HT-29 (cell line): ENCODE results near the gene ZHX3. TPM values are rescaled to one million over a fixed set of nuclear protein-coding genes. Genes with fewer than 3 reads are reported as not detected.
"Not testable (repeated sequence)": the region's sequence is repeated elsewhere in the genome, so short reads cannot be mapped to it uniquely, and the experiment has no call there.

Experiments
- DNase-seq: peaks from one replicate; pipeline ENCODE4 v3.0.0-alpha.2; 2015; ENCODE audit warnings: low spot score
- small RNA-seq: library from RNA; depleted of rRNA; stranded (forward); fragments of <200 nt; gene quantifications from one replicate; pipeline ENCODE3, GENCODE V24; 2014
- total RNA-seq: library from RNA; depleted of rRNA; stranded (reverse); fragments of >200 nt; shearing (Covaris generic); gene quantifications from 2 replicates; pipeline ENCODE4 v1.2.3, GENCODE V29; 2014; rRNA removed

The ZHX3 gene
- total RNA-seq, 1 experiment from 2014 or later, result 7.0 TPM

DNA sequence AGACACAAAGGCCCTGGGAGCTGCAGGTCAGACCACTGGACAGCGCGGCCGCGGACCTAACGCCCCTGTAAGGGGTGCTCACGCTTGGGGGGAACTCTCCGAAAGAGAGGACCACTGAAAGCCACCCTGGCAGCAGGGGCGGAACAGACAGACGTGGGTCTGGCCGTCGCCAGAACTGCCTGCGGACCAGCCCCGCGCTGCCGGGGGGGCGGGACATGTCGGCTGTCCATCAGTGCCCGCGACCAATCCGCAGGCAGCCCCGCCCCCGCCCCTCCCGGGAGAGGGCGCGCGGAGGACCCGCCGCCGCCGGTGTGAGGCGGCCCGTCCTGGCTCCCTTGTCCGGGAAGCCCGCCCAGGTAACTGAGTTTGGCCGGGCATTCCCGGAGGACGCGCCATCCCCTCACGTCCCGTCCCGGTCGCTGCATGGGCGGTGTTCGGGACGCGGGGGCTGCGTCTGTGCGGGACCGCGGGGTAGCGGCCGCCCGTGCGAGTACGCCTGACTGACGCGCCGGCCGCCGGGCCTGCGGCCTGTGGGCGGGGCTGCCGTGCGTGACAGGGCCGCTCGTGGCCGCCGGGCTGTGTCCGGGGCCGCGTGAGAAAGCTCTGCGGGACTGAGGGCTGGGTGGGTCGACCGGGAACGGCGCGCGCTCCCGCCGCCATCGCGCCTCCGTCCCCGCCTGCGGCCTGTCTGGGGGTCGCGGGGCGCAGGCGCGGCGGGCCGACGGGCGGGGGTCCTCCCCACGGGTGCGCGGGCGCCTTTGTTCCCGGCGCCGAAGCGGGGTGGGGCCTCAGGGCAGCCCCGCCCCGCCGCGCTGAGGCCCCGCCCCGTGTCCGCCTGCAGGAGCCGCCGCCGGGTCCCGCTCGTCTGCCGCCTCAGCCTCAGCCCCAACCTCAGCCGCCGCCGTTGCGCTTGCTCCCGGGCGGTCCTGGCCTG, 180.6 kb downstream of the ZHX3 start, which contains the start of gene PLCG1:
Gene PLCG1 (plus strand): TSS at position 864 of the 934 bp plus-strand sequence. CDS start 99 bp downstream, outside the sequence.
- DNase-seq, result peak; percentile 87

DNA sequence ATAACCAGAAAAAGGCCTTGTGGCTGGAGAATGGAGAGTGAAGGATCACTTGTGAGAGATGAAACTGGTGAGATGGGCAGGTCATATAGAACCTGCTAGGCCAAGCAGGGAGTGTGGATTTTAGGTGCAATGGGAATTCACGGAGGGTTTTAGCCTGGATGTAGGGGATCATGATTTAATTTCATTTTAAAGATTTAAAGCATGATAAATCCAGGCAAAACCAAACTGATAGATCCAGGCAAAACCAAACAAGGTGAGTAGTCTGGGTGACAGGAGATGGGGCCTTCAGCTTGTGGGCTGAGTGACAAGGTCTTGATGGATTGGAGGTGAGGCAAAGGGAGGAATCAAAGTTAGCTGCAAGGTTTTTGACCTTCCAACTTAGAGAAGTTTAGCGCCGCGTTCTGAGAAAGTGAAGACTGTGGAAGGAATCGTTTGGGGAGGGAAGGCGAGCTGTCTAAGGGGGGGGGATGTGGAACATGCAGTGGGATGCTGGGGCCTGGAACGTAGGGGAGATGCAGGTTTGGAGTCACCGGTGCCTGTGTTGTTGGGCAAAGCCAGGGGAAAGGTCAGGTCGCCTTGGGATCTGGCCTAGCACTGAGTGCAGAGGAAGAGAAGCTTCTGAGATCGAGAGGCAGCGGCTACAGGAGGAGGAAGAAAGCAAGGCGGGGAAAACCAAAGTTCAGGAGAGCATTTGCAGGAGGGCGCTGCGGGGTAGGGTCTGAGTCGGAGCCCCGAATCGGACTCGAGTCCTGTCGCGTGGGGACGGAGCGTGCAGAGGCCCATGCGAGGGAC, 181.4 kb downstream of the ZHX3 start:
- DNase-seq, result no peak

DNA sequence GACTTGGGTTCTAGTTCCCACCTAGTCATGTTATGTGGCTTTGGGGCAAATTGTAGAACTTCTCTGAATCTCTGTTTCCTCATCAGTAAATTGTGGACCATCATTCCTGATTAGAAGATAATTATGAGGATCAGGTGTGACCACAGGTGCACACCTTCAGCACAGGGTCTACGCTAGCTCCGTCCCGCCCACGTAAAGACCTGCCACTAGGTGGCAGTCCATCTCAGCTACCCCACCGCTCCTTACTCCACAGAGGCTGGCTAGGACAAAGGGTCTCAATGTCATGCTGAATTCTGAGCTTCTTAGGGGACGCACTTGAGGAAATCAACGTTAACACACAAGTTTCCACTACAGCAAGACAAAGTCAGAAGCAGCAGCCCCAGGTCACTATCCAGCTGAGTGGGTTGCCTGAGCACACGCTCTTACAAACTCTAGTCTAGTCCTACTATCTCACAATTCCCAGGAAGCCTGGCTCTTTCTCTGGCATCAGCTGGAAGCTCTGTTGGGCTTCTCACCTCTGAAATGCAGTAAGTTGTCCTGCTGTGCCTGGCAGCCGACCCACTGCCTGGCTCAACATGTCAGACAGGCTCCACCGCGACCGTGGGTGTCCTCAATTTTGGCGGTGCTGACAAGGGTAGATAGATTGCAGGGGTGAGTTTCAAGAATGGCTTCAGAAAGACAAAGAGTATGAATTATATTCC, 182.2 kb downstream of the ZHX3 start:
- peak; percentile 85 for DNase-seq

DNA sequence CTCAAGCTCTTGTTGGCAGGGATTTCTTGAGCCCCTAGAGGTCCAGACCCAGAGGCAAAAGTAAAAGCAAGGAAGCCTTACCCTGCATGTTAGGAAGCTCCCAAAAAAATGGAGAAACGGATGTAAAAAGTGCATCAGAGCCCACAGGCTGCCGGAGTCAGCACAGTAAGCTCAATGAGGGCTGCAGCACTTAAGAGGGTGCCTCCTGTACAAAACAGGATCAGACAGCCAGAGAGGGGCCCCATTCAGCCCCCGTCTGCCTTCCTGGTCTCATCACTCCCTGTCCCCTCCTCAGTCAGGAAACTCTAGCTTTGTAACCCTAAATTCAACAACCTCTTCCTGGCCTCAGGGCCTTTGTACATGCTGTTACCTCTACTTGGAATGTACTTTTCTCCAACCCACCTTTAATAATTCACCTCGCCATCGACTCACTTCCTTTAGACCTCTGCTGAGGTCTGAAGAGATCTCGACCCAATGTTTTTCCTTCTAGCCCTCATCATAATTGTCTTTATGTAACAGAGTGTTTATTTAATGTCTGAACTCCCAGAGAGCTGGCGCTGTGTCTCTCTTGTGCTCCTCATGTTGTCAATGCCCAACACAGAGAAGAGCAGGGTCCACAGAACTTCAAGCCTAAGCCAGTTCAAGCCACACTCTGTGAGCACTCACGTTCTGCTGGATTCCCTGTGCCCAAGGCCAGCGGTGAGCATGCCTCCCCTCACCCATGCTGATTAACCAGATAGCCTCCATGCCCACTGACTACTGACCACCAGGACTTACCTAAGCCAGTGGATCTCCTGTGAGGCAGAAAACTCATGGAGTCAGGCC, 183.0 kb downstream of the ZHX3 start:
- no peak for DNase-seq

DNA sequence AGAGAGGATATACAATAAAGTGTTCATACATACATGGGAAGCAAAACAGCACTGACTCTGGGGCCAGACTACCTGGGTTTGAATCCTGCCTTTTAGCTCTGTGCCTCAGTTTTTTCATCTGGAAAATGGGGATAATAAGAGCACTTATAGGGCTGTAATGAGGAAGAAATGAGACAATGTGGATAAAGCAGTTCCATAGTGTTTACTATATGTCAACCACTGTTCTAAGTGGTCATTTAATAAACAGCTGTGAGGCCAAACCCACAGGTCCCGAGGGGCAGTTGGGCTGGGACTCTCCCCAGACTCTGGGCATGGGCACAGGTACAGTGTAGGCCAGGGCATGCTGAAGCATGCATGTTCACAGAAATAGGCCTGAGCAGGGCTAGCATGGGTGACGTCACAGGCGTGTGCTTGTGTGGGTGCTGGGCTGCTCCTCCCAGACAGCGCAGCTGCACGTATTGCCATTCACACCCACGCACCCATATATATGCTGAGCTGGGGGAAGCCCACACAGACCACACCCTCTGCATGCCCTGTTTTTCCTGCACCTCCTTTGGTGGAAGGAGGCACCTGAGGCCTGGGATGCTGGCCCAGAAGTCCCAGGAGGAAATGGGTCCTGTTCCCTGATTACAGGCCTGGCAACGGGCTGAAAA, 183.7 kb downstream of the ZHX3 start:
- DNase-seq, result no peak

DNA sequence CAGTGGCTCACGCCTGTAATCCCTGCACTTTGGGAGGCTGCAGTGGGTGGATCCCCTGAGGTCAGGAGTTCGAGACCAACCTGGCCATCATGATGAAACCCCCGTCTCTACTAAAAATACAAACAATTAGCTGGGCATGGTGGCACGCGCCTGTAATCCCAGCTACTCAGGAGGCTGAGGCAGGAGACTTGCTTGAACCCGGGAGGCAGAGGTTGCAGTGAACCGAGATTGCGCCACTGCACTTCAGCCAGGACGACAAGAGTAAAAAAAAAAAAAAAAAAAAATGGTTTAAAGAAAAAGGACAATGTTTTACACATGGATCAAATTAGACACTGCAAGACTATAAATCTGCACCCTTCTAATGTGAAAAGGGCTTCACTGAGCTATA, 185.1 kb downstream of the ZHX3 start:
- DNase-seq, result not testable (repeated sequence)

DNA sequence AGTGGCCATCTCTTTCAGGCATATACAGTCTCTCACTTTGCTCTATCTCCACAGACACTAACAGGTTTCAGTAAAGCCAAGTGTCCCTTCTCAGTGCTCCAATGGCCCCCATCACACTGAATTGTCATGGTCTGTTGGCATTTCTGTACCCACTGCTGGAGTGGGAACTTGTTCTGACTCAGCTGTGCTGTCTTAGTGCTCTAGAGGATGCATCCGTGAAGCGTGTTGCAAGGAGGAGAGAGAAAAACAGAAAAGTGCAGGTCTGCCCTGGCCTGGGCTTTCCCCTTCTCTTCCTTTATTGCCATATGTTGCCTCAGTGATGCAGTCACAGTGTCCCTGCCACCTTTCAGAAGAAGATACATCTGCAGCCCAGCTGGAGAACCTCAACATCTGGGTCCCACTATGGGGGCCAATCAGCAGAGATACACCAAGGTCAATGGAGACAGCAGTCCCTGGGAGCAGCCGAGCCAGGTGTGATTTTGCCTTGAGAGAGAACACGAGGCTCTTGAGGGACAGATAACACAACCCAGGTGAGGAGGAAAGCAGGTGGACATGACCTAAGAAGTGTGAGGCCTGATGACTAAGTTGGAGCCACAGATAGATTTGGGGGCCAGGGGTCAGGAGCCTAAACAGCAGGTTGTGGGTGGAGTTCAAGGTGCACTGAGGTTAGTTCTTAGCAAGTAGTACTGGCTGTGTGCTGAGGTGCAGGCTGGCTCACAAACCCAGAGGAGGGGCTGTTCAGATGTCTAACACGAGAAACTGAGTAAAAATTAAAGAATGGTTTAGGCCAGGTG, 185.7 kb downstream of the ZHX3 start:
- no peak for DNase-seq

Small RNA genes within 50 kb of the gene (small RNA-seq; reads per million reads assigned to genes)
- gene AL022394.1 (not detected), gene MIR6871 (not detected), gene RN7SL615P (not detected)

Other genes with a start within 250 kb of the ZHX3 start
- 22.3 and 63.2 TPM in 2 replicates for gene PLCG1, start 180.2 kb downstream of the ZHX3 start, total RNA-seq
- 8.9 and 11.2 TPM in 2 replicates for gene LPIN3, start 23.1 kb upstream of the ZHX3 start, total RNA-seq
- gene EMILIN3, start 49.1 kb upstream of the ZHX3 start, total RNA-seq, result not detected in 2 replicates